ENCODE data around the gene SCGB1D1.
"Not testable (repeated sequence)": the region's sequence is repeated elsewhere in the genome, so short reads cannot be mapped to it uniquely, and the experiment has no call there.

SCGB1D1 gene

DNA sequence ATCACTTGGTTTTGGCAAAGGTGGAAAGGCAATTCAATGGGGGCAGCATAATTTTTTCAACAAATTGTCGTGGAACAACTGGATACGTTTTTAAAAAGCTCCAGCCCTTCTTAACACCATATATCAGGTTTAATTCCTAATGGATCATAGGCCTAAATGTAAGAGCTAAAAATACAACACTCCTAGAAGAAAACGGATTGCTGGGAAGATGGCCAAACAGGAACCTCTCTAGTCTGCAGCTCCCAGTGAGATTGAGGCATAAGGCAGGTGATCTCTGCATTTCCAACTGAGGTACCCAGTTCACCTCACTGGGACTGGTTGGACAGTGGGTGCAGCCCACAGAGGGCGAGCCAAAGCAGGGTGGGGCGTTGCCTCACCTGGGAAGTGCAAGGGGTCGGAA, 32.4 kb upstream of the SCGB1D1 start:
- no peak for DNase-seq (ENCODE audit: low read depth in 3 of 3, low spot score in 1 of 3)

DNA sequence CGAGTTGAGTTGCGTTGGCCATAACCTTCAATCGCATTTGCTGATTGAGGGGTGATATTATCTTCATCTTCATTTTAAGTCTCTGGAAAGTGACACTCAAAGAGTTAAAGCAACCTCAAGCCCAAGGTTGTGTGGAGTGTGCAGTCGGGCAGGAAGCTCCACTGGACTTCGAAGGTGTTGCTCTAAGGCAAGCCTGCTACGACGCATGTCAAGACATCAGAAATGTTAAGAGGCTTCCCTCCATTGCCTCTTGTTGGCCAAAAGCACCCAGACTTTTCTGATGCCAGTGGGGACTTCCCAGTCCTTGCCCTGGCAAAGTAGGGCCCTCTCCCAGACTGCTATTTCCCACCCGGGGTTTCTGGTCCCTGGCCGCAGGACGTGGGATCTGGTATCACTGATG, 23.6 kb upstream of the SCGB1D1 start:
- no peak for DNase-seq (ENCODE audit: low read depth in 3 of 3, low spot score in 1 of 3)

DNA sequence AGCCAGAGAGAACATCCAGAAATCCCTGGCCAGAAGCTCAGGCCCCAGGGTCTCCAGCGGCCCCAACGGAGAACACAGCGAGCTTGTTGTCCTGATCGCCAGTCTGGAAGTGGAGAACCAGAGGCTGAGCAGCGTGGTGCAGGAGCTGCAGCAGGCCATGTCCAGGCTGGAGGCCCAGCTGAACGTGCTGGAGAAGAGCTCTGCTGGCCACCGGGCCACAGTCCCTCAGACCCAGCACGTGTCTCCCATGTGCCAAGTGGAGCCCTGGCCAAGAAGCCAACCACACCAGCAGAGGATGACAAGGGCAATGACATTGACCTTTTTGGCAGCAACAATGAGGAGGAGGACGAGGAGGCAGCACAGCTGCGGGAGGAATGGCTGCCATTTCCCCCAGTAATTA, 20.6 kb upstream of the SCGB1D1 start:
- DNase-seq (ENCODE audit: low read depth in 3 of 3, low spot score in 1 of 3) = no peak

DNA sequence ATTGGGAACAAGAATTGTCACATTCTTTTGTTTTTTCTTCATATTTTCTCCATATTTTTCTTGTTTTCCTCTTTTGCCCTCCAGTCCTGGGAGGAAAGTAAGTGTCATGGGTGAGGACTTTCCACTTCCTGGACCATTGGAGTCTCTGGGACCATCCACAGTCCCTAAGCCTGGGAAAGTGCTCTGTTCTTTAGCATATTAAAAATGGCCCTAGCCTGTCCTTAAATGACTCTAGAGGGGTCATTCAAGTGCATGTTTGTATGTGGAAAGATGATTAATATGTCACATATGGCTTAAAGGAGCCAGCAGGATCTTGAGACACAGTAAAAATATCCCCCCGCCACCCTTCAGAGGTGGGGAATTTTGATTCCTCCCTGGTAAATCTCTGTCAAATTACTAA, 20.1 kb upstream of the SCGB1D1 start:
- DNase-seq (ENCODE audit: low read depth in 3 of 3, low spot score in 1 of 3) = no peak

DNA sequence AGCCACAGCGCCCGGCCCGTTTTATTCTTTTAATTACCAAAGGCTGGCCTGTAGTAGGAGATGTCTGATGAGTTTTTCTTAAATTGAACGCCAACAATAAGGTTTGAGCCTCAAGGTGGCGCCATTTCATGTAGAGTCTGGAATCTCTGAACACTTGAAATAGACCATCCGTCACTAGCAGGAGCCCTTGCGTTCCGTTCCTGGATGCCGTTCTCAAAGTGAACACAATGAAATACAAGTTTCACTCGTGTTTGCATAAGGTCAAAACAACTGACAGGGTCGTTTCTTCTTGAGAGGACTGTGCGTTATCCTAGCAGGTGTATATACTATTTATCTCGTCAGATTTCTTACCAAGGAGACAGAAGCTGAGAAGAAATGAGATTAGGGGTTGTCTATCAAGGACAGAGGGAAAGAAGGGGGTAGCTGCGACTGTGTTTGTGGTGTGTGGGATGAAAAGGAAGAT, 18.7 kb upstream of the SCGB1D1 start:
- peak; percentile 20 to 41 (median 29) for DNase-seq (ENCODE audit: low read depth in 3 of 3, low spot score in 1 of 3)

DNA sequence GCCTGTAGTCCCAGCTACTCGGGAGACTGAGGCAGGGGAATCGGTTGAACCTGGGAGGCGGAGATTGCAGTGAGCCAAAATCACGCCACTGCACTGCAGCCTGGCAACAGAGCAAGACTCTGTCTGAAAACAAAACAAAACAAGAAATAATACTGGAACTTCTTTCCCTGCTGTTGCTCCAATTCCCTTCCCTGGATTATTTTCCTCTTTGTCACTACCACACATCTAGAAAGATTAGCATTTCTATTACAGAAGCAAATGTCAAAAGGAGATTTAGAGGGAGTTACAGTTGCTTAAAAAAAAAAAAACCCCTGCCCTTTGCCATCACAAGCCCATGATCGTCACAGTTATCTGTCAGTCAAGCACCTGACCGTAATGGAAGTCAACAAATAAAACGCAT, 17.7 kb upstream of the SCGB1D1 start:
- DNase-seq (ENCODE audit: low read depth in 3 of 3, low spot score in 1 of 3) = no peak

DNA sequence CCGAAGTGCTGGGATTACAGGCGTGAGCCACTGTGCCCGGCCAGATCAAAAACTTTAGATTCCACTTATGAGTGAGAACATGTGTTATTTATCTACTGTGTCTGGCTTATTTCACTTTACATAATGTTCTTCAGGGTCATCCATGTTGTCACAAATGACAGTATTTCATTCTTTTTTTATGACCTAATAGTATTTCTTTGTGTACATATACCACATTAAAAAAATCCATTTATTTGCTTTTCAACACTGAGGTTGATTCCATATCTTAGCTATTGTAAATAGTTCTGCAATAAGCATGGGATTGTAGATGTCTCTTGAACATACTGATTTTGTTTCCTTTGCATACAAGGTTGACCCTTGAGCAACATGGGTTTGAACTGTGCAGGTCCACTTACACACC, 13.2 kb upstream of the SCGB1D1 start:
- no peak for DNase-seq (ENCODE audit: low read depth in 3 of 3, low spot score in 1 of 3)

DNA sequence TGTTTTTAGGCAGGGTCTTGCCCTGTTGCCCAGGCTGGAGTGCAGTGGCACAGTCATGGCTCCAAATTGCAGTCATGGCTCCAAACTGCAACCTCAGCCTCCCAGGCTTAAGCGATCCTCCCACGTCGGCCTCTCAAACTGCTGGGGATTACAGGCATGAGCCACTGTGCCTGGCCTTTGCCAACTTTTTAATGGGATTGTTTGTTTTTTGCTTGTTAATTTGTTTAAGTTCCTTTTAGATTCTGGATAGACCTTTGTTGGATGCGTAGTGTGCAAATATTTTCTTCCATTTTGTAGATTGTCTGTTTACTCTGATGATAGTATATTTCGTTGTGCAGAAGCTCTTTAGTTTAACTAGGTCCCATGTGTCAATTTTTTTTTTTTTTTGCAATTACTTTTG, 10.0 kb upstream of the SCGB1D1 start:
- no peak for DNase-seq (ENCODE audit: low read depth in 3 of 3, low spot score in 1 of 3)

DNA sequence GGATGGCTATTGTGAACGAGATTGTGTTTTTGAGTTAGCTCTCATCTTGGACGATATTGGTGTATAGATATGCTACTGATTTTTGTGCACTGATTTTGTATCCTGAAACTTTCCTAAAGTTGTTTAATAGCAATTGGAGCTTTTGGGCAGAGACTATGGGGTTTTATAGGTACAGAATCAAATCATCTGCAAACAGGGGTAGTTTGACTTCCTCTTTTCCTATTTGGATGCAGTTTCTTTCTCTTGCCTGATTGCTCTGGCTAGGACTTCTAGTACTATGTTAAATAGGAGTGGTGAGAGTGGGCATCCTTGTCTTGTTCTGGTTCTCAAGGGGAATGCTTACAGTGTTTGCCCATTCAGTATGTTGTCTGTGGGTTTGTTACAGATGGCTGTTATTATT, 8.9 kb upstream of the SCGB1D1 start:
- DNase-seq (ENCODE audit: low read depth in 3 of 3, low spot score in 1 of 3) = no peak

DNA sequence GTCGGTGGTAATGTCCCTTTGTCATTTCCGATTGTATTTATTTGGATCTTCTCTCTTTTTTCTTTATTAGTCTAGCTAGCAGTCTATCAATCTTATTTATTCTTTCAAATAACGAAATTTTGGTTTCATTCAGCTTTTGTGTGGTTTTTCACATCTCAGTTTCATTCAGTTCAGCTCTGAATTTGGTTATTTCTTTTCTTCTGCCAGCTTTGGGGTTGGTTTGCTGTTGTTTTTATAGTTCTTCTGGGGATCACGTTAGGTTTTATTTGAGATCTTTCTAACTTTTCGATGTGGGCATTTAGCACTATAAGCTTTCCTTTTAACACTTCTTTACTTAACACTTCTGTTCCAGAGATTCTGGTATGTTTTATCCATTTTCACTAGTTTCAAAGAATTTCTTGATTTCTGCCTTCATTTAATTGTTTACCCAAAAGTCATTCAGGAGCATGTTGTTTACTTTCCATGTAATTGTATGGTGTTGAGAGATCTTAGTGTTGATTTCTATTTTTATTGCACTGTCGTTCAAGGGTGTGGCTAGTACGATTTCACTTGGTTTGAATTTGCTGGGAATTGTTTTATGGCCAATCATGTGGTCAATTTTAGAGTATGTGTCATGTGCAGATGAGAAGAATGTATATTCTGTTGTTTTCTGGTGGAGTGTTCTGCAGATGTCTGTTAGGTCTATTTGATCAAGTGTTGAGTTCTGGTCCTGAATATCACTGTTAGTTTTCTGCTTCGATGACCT, 7.7 kb upstream of the SCGB1D1 start:
- no peak for DNase-seq (ENCODE audit: low read depth in 3 of 3, low spot score in 1 of 3)

DNA sequence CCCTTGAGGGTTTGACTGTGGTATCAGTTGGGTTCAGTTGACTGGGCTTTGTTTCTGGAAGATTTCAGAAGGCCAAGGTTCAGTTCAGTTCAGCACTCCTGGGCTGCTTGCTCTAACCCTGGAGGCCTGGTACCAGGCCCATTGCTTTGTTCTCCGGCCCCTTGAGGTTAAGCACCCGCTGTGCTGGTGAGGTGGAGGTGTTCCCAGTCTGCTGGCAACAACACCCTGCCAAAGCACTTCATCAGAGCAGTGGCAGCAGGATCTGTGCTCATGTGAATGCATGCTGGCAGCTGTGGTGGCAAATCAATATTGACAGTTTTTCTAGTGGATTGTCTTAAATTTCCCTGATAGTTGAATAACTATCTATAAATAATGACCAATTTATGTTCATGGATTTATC, 3.8 kb upstream of the SCGB1D1 start:
- DNase-seq (ENCODE audit: low read depth in 3 of 3, low spot score in 1 of 3) = no peak

DNA sequence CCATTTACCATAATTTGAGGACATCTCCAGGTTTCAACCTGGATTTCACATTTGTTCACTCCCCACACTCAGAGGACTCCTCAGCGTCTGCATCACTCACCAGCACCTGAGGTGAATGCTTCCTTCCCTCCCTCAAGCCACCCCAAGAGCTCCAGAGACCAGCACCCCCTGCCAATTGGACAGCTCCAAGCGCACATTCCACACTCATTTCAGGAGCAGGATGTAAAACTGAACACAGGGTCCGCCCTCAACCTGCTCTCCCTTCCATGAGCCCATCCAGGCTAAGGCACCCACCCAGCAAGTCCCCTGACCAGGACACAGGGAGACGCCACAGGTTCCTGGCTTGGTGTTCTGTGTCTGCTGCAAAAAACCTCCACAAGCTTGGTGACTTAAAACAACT, 3.9 kb downstream of the SCGB1D1 start:
- DNase-seq (ENCODE audit: low read depth in 3 of 3, low spot score in 1 of 3) = no peak

DNA sequence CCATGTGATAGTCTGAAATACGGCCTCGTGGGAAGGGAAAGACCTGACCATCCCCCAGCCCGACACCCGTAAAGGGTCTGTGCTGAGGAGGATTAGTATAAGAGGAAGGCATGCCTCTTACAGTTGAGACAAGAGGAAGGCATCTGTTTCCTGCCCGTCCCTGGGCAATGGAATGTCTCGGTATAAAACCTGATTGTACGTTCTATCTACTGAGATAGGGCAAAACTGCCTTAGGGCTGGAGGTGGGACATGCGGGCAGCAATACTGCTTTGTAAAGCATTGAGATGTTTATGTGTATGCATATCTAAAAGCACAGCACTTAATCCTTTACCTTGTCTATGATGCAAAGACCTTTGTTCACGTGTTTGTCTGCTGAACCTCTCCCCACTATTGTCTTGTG, 5.0 kb downstream of the SCGB1D1 start:
- DNase-seq (ENCODE audit: low read depth in 3 of 3, low spot score in 1 of 3) = not testable (repeated sequence)

DNA sequence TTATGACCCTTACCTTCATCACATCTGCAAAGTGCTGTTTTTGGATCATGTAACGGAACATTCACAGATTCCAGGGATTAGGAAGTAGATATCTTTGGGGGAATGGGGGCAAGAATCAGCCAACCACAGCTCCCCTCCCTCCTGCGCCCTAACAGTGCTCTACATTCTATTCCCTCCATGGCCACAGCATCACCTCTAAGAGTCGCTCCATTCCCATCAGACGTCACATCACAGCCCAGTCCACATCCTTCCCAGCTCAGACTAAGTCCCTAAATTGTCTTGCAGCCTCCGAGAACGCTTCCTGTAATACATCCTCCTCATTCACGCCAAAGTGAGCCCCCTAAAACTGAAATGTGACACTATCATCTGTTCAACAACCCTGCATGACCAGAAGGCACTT, 5.9 kb downstream of the SCGB1D1 start:
- DNase-seq (ENCODE audit: low read depth in 3 of 3, low spot score in 1 of 3) = no peak

DNA sequence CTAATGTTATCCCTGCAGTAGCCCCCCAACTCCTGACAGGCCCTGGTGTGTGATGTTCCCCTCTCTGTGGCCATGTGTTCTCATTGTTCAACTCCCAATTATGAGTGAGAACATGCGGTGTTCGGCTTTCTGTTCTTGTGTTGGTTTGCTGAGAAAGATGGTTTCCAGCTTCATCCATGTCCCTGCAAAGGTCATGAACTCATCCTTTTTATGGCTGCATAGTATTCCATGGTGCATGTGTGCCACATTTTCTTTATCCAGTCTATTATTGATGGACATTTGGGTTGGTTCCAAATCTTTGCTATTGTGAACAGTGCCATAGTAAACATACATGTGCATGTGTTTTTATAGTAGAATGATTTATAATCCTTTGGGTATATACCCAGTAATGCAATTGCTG, 7.4 kb downstream of the SCGB1D1 start:
- not testable (repeated sequence) for DNase-seq (ENCODE audit: low read depth in 3 of 3, low spot score in 1 of 3)

DNA sequence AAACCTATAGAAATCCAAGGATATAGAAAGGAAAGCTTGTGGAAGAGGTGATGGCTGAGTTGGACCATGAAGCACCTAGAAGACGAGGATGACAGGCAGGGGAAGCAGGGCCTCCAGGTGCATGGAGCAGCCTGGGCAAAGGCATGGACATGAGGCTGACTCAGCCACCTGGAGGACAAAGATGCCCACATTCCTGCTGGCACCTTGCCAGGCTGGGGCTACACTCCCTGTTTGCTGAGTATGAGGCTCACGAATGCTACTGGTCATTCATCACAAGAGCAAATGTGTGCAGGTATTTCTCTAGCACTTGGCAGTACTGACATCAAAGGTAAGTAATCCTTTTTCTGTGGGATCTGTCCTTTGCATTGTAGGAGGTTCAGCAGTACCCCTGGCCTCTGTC, 11.4 kb downstream of the SCGB1D1 start:
- DNase-seq (ENCODE audit: low read depth in 3 of 3, low spot score in 1 of 3) = no peak

DNA sequence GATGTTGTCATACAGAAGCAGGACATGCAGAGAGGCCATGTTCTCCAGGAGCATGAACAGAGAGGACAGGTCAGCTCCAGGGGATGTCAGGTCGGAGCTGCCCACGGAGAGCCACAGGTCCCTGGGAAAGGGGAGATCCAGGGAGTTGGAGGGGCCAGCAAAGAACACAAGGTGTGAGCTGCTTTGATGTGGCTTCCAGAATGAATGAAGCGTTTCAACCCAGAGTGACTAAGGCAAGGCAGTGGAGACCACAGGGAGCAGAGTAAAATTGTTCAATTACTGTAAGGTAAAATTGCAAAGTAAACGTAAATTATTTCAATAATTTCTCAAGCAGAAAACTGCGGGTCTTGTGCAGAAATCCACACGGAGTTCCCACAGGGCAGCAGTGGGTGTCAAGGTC, 12.9 kb downstream of the SCGB1D1 start:
- no peak for DNase-seq (ENCODE audit: low read depth in 3 of 3, low spot score in 1 of 3)

DNA sequence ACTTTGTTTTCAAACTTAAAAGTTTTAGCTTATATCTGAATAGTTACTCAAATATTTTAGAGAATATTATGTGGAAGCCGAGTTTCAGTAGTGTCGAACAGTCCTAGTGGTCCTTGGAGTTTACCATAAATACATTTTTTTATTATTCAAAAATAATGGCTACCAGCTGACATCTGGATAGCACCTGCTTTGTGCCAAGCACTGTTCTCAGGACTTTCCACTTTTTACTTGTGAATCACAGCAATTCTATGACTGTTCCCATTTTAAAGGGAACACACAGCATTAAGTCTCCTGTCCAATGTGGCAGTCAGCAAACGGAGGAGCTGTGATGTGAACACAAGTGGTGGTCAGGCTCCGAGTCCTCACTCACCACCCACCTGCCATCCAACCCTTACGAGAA, 14.4 kb downstream of the SCGB1D1 start:
- DNase-seq (ENCODE audit: low read depth in 3 of 3, low spot score in 1 of 3) = no peak

DNA sequence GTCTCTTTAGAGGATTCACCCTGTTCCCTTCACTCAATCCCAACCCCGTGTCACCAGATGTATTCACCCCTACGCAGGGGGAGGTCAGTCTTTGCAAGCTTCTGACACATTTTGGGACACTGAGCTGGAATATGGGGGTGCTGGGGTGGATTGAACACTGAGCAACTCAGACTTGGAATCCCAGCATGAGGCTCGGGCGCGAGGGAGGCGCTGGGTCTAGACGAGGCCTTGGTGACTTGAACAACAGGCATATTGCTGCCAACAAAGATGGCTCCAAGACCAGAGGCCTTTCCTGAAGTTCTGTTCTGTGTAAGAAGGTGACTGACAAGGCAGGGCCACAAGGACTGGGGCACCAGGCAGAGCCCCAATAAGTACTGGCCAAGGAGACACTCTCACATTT, 15.4 kb downstream of the SCGB1D1 start:
- DNase-seq (ENCODE audit: low read depth in 3 of 3, low spot score in 1 of 3) = no peak

DNA sequence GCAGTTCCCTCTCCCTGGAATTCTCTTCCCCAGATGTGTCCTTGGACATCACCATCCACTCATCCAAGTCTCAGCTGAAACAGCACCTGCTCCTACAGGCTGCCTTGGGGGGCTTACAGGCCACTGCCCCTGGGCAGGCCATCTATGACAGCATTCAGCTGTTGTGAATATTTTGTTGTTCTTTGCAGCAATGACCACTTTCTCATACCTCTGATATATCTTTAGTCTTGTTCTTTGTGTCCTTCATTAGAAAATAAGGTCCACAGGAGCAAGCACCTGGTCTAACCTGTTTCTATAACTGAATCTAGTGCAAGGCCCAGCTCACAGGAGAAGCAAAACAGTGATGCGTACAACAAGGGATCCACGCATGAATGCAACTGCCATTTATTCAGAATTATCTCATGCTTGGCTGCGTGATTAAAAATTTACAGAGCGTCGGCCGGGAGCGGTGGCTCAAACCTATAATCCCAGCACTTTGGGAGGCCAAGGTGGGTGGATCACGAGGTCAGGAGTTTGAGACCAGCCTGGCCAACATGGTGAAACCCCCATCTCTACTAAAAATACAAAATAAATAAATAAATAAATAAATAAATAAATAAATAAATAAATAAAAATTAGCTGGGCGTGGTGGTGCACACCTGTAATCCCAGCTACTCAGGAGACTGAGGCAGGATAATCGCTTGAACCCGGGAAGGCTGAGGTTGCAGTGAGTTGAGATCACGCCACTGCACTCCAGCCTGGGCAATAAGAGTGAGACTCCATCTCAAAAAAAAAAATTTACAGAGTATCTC, 16.5 kb downstream of the SCGB1D1 start:
- not testable (repeated sequence) for DNase-seq (ENCODE audit: low read depth in 3 of 3, low spot score in 1 of 3)

DNA sequence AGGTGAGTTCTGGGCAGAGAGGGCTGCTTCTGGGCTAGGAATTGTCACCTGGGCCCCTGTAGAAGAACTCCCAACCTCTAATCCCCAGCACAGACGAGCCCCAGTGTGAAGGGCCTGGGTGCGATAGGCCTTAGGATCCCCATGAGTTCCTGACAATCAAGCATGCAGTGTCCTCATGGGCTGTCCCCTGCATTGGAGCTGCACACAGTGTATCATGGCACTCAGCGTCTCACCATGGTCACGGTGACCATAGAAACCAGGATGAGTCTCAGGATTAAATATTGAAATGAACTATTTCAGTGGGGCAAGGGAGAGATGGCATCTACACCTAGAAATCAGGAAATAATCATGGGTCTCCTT, 18.7 kb downstream of the SCGB1D1 start:
- no peak for DNase-seq (ENCODE audit: low read depth in 3 of 3, low spot score in 1 of 3)

DNA sequence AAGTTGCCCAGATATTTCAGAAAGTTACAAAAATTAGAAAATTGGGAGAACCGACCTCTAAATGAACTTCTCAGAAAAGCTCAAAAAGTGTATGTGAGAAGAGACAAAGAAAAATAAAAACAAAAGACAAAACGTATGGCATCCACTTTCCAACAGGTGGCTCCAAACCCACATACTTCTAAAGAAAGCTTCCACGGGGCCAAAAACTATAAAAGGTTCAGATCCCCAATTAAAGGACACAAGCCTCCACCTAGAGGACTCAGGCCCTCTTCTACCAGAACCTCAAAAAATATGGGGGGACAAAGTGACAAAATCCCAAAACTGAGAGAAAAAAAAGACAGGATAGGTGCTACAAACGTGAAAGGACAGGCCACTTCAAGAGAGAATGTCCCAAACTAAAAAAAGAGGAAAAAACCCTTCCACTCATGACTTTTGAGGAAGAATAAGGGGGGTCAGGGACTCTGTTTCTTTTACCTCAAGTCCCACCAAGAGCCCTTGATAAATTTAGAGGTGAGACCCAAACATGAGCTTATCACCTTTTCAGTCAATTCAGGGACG, 27.3 kb downstream of the SCGB1D1 start:
- DNase-seq (ENCODE audit: low read depth in 3 of 3, low spot score in 1 of 3) = no peak
